Heart right ventricle (tissue), 16 donors: Measurements from ENCODE around the gene SKIC8. TPM values are rescaled to one million over a fixed set of nuclear protein-coding genes. Genes with fewer than 3 reads are reported as not detected.
A peak's percentile ranks its signal among the peaks of the same experiment; 100 is the strongest.

Experiments used
- ATAC-seq, 8 donors: fragments of 200-7000 bp; cut with Tn5 transposase; one replicate each; pipeline ENCODE4 v1.9.1; 2020; ENCODE audit warnings: mild to moderate bottlenecking in 8 of 8, moderate library complexity in 8 of 8, moderate number of reproducible peaks in 1 of 8
- DNase-seq, 2 donors: peaks; one replicate each; pipeline ENCODE4 v3.0.0-alpha.2; 2020
- H3K27ac ChIP-seq, 10 donors: fragments of 200-600 bp; sonication (generic) in 2 of 10; one replicate each; pipeline versions ENCODE4 v1.5.0 to v1.8.0; 2020 to 2022; ENCODE audit warnings: mild to moderate bottlenecking in 3 of 10
- H3K27me3 ChIP-seq, 7 donors: fragments of 200-600 bp; one replicate each; pipeline ENCODE4 v1.8.0; 2021 to 2022; ENCODE audit warnings: mild to moderate bottlenecking in 2 of 7
- H3K36me3 ChIP-seq, 9 donors: fragments of 200-600 bp; sonication (generic) in 1 of 9; one replicate each; pipeline versions ENCODE4 v1.5.0 to v1.8.0; 2020 to 2022; ENCODE audit warnings: mild to moderate bottlenecking in 2 of 9
- H3K4me1 ChIP-seq, 9 donors: fragments of 200-600 bp; sonication (generic) in 1 of 9; one replicate each; pipeline versions ENCODE4 v1.5.0 to v1.8.0; 2020 to 2022; ENCODE audit warnings: mild to moderate bottlenecking in 4 of 9
- H3K4me3 ChIP-seq, 10 donors: fragments of 200-600 bp; sonication (generic) in 2 of 10; one replicate each; pipeline versions ENCODE4 v1.5.0 to v1.8.0; 2020 to 2022; ENCODE audit warnings: mild to moderate bottlenecking in 7 of 10, moderate library complexity in 2 of 10
- H3K9me3 ChIP-seq, 11 donors: fragments of 200-600 bp in 10 of 11; sonication (generic) in 2 of 11; one replicate each; pipeline versions ENCODE4 v1.5.0 to v1.8.0; 2013 to 2022; ENCODE audit warnings: mild to moderate bottlenecking in 2 of 11, control low read depth in 1 of 11, moderate library complexity in 1 of 11
- CTCF ChIP-seq, 9 donors: fragments of 200-600 bp; sonication (generic) in 2 of 9; IDR thresholded peaks; one replicate each; pipeline versions ENCODE4 v1.5.0 to v1.8.0; 2021 to 2022; ENCODE audit warnings: antibody characterized with exemption in 9 of 9, mild to moderate bottlenecking in 5 of 9, moderate library complexity in 1 of 9
- WGBS, 2 donors: extraction: QIAGEN DNeasy Blood & Tissue Kit; methylation state at CpG; one replicate each; pipeline ENCODE4 v1.1.7; 2013; ENCODE audit warnings: inconsistent platforms in 1 of 2; 5-methylcytosine and 5-hydroxymethylcytosine counted together
- intact Hi-C, 10 donors: fragments of 100-400 bp; cut with DNase I; formaldehyde crosslinking; loops; one replicate each; pipeline versions ENCODE4 v1.11.1 to v1.14.2; 2022
- polyA plus RNA-seq, 2 donors: library from polyadenylated mRNA; stranded (reverse); fragments of 200-250 nt; gene quantifications; one replicate each; pipeline ENCODE4 v1.2.3, GENCODE V29; 2013
- total RNA-seq, 10 donors: library from RNA; stranded (reverse); fragmentation: NEBNext Ultra II Directional in 3 of 10; extraction: Animal tissue kit (Norgen Biotek cat#: 25700) in 3 of 10; gene quantifications; one replicate each; pipeline versions ENCODE4 v1.2.1 to v1.2.4, GENCODE V29; 2021 to 2023
- donor health status: Arrhythmogenic right ventricular cardiomyopathy.
- donor health status: ischemic (EF 13 %, LVEDD 7.1; RV severe dilation, severe dysfunction).
- donor health status: healthy with polysubstance abuse.
- donor health status: DM: no; HTN: yes; CAD: no.
- donor health status: DM: no; HTN: no; CAD: no.
- donor health status: ischemic (EF 25% LVEDD 6.9; RV normal size, moderate dysfunction).
- donor health status: ischemic (EF 25% LVEDD 5.7; RV mildly dilated, moderate dysfunction).
- donor health status: healthy.
- donor health status: DM: yes; HTN: yes; CAD: no.
- donor health status: Ischemic cardiomyopathy.
- donor health status: ischemic (EF 35%, LVEDD 5.7; RV mildly dilated, moderate dysfunction).
- donor health status: nonischemic (EF 11% LVEDD 7.7; RV severe dilation, severe dysfunction).
- donor health status: DM: yes; HTN: yes; CAD: no.
- donor health status: PGD.
- donor health status: ischemic (EF 29% LVEDD 5.4; RV normal size, mild dysfunction).
- donor health status: nonischemic (EF 23%, LVEDD 6.1; RV moderate dilation, normal function).

Gene SKIC8
- total and polyA plus RNA-seq, 12 donors = 24.0 to 37.0 (median 27.2) TPM

DNA sequence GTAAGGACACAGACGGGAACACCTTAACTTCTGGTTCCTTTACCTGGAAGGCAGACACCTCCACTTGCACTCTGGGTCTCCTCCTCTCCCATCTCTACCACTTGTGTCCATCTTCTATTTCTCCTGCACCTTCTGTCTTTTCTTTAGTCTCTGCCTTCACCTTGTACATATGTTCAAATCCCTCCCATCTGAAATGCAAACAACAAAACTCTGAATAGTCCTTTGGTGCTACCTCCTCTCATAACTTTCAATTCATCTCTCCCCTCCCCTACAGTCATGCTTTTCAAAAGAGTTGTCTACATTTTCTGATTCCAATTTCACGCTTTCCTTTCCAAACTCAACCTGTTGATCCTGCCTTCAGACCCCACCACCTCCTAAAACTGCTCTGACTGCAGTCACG is 35.4 kb upstream of the SKIC8 start:
- ATAC-seq (no peak), DNase-seq (no peak)
- no peak for TF ChIP-seq CTCF (IDR thresholded peaks at IDR 0.05)
- H3K4me1 ChIP-seq = peaks cover 0 to 1% (median 0%) of the 10 kb centered on the region in 9 donors
- no peak overlapping the region for H3K27ac ChIP-seq
- intact Hi-C loops = no loop called here
- no peaks in the 10 kb centered on the region for H3K36me3 ChIP-seq
- 95 to 96% methylated on average over 3 of the region's 3 CpGs for WGBS, 2 donors
- H3K4me3 ChIP-seq = no peak overlapping the region
- H3K9me3 ChIP-seq = no peaks in the 10 kb centered on the region
- peaks cover 1 to 56% (median 43%) of the 10 kb centered on the region in 7 donors for H3K27me3 ChIP-seq

DNA sequence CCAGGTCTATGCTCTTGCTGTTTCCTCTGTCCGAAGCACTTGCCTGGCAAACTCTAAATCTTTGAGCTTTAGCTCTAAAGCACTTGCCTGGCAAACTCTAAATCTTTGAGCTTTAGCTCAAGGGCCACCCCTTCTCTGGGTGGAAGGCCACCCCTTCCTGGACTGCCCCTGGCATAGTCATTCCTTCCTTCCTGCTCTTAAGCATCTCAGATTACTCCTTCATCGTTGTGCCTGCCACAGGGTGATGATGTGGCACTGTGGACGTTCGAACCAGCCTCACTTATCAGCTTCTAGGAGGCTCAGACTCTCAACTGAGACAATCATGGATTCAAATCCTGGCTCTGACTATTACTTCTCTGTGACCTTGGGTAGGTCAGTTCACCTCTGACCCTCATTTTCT is 30.2 kb upstream of the SKIC8 start:
- Histone ChIP-seq H3K27ac (no peak overlapping the region), H3K4me3 (no peak overlapping the region), H3K9me3 (no peaks in the 10 kb centered on the region), H3K4me1 (peaks cover 0 to 9% (median 0%) of the 10 kb centered on the region in 9 donors), H3K36me3 (no peaks in the 10 kb centered on the region), H3K27me3 (peaks cover 0 to 6% (median 0%) of the 10 kb centered on the region in 7 donors)
- no peak for TF ChIP-seq CTCF (IDR thresholded peaks at IDR 0.05)
- WGBS, 2 donors = 53 to 65% methylated on average over 4 of the region's 4 CpGs
- DNase-seq (no peak), ATAC-seq (no peak)
- intact Hi-C loops = no loop called here

GRCh38 chr15:78327466-78327865 is 28.1 kb upstream of the SKIC8 start:
- Histone ChIP-seq H3K4me3 (no peak overlapping the region), H3K27me3 (peaks cover 0 to 5% (median 0%) of the 10 kb centered on the region in 7 donors), H3K36me3 (no peaks in the 10 kb centered on the region), H3K9me3 (no peaks in the 10 kb centered on the region), H3K27ac (no peak overlapping the region), H3K4me1 (peaks cover 0 to 12% (median 0%) of the 10 kb centered on the region in 9 donors)
- no peak for TF ChIP-seq CTCF (IDR thresholded peaks at IDR 0.05)
- WGBS, 2 donors = 46 to 84% methylated on average over 1 of the region's 1 CpG
- no peak for ATAC-seq
- intact Hi-C loops = no loop called here
- no peak for DNase-seq

- ATAC-seq = peak in 6 of 8 donors; percentile 38 to 80 (median 68)
- 60 to 61% methylated on average over 7 of the region's 7 CpGs for WGBS, 2 donors
Observed at GRCh38 chr15:78325092-78325843, 25.9 kb upstream of the SKIC8 start.

More at GRCh38 chr15:78325092-78325843, 25.9 kb upstream of the SKIC8 start:
- DNase-seq = peak; percentile 21 to 33
- H3K27ac ChIP-seq = peak overlapping the region in 1 of 10 donors; percentile 16
- no peaks in the 10 kb centered on the region for H3K9me3 ChIP-seq
- no peaks in the 10 kb centered on the region for H3K36me3 ChIP-seq
- H3K4me3 ChIP-seq = no peak overlapping the region
- intact Hi-C loops = no loop called here
- H3K27me3 ChIP-seq = no peaks in the 10 kb centered on the region
- peaks cover 0 to 18% (median 0%) of the 10 kb centered on the region in 9 donors for H3K4me1 ChIP-seq
- TF ChIP-seq CTCF (IDR thresholded peaks at IDR 0.05) = no peak
